H7 (cell line): Measurements from ENCODE around the gene NEK7. TPM values are rescaled to one million over a fixed set of nuclear protein-coding genes. Genes with fewer than 3 reads are reported as not detected.

ENCODE experiments used
- DNase-seq: peaks from one replicate; pipeline ENCODE4 v3.0.0; 2012
- H3K27me3 ChIP-seq: 2 replicates; pipeline ENCODE4 v1.6.0; 2011; ENCODE audit warnings: mild to moderate bottlenecking, low read length; ENCODE audit not compliant: control insufficient read depth, insufficient read depth
- H3K36me3 ChIP-seq: replicated peaks from 2 replicates; pipeline ENCODE4 v1.5.1; 2011; ENCODE audit warnings: low read length; ENCODE audit not compliant: control insufficient read depth, insufficient read depth
- H3K4me3 ChIP-seq: 2 replicates; pipeline ENCODE4 v1.5.1; 2011; ENCODE audit warnings: low read depth, mild to moderate bottlenecking, control low read depth, low read length, moderate library complexity; ENCODE audit not compliant: insufficient read depth
- total RNA-seq: library from RNA; depleted of rRNA; stranded (reverse); fragments of >200 nt; shearing (Covaris generic); gene quantifications from 2 replicates; pipeline ENCODE4 v1.2.3, GENCODE V29; 2014

NEK7 gene
- total RNA-seq, 1 experiment from 2014 or later: 20.3 TPM

GRCh38 chr1:198232378-198232777 lies 75.6 kb downstream of the NEK7 start:
- no peak for DNase-seq
- Histone ChIP-seq H3K27me3 (no peaks in the 10 kb centered on the region), H3K36me3 (no peaks in the 10 kb centered on the region), H3K4me3 (no peak overlapping the region)

- Histone ChIP-seq H3K36me3 (no peaks in the 10 kb centered on the region), H3K4me3 (no peak overlapping the region), H3K27me3 (no peaks in the 10 kb centered on the region)
- no peak for DNase-seq
Measured at GRCh38 chr1:198232940-198233675, 76.3 kb downstream of the NEK7 start.

GRCh38 chr1:198234520-198235251 lies 77.9 kb downstream of the NEK7 start:
- no peak overlapping the region for H3K4me3 ChIP-seq
- no peak for DNase-seq
- H3K36me3 ChIP-seq: no peaks in the 10 kb centered on the region
- no peaks in the 10 kb centered on the region for H3K27me3 ChIP-seq

DNA sequence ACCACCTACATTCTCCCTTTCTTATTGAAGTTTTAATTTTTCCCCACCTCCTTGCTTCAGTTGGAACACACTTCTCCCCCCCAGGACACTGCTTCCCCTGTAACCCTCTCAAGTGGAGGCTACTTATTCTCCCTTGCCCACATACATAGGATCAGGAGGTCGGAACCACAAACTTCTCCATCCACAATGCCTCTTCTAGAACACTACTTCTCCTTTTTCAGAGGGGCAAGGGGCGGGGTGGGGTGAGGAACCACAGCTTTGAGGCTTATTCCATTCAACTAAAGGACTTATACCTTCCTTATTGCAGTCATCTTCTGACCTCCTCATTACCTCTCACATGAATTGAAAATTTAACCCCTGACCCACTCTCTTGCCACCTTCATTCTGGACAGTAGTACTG lies 81.3 kb downstream of the NEK7 start:
- H3K36me3 ChIP-seq: no peaks in the 10 kb centered on the region
- no peak overlapping the region for H3K4me3 ChIP-seq
- no peak for DNase-seq
- H3K27me3 ChIP-seq: no peaks in the 10 kb centered on the region

DNA sequence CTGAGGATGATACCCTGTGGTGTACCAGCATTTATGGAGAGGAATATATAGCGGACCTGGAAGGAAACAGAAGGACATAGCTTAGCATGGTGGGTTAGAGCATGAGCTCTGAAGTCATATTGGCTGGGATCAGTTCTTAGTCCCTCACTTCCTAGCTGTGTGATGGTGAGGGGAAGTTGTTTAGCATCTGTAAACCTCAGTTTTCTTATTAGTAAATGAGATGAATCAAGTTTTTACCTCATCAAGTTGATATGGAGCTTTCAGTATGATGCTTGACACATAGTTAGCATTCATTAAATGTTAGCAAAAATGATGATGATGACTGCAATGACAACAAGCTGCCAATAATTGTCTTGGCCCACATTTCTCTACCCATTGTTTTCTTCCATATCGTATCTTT lies 84.8 kb downstream of the NEK7 start:
- DNase-seq: no peak
- Histone ChIP-seq H3K4me3 (no peak overlapping the region), H3K27me3 (no peaks in the 10 kb centered on the region), H3K36me3 (no peaks in the 10 kb centered on the region)

DNA sequence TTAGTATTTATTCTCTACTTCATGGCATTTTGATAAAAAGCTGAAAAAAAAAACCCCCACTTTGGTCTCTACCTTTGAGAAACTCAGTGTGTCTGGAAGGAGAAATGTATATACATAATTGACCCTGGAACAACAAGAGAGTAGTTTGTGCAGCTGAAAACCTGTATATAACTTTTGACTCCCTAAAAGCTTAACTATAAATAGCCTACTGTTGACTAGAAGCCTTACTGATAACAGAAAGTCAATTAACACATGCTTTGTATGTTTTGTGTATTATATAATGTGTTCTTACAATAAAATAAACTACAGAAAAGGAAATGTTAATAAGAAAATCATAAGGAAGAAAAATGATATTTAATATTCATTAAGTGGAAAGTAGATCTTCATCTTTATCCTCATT lies 88.0 kb downstream of the NEK7 start:
- Histone ChIP-seq H3K27me3 (no peaks in the 10 kb centered on the region), H3K4me3 (no peak overlapping the region), H3K36me3 (no peaks in the 10 kb centered on the region)
- no peak for DNase-seq

- H3K27me3 ChIP-seq: no peaks in the 10 kb centered on the region
- no peak for DNase-seq
- no peak overlapping the region for H3K4me3 ChIP-seq
- H3K36me3 ChIP-seq: no peaks in the 10 kb centered on the region
Measured at GRCh38 chr1:198245379-198245778, 88.6 kb downstream of the NEK7 start.

- Histone ChIP-seq H3K27me3 (no peaks in the 10 kb centered on the region), H3K4me3 (no peak overlapping the region), H3K36me3 (no peaks in the 10 kb centered on the region)
- peak; percentile 5 for DNase-seq
Measured at GRCh38 chr1:198246337-198246736, 89.5 kb downstream of the NEK7 start.

GRCh38 chr1:198253259-198253658 lies 96.5 kb downstream of the NEK7 start:
- Histone ChIP-seq H3K36me3 (no peaks in the 10 kb centered on the region), H3K4me3 (no peak overlapping the region), H3K27me3 (no peaks in the 10 kb centered on the region)
- no peak for DNase-seq

DNA sequence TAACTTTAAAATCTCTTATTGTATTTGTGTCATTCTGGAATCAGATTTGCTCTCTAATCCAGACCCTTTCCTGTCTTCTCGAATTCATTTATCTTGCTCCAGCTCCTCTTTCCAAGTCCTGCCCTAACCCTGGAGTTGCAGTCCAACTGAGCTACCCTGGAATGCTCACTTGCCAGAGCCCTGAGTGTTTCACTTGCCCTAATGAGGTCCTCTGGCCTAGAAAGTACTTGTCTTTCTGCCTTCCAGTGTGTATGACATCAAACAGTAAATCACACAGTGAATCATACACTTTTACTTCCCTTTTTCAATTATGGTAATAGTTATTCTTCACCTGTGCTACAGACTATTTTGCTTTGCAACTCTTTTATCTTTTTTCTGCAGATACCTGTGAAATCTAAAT lies 96.9 kb downstream of the NEK7 start:
- DNase-seq: no peak
- Histone ChIP-seq H3K4me3 (no peak overlapping the region), H3K27me3 (no peaks in the 10 kb centered on the region), H3K36me3 (no peaks in the 10 kb centered on the region)

- no peaks in the 10 kb centered on the region for H3K27me3 ChIP-seq
- H3K36me3 ChIP-seq: no peaks in the 10 kb centered on the region
- DNase-seq: no peak
- no peak overlapping the region for H3K4me3 ChIP-seq
Measured at GRCh38 chr1:198254521-198254920, 97.7 kb downstream of the NEK7 start.

DNA sequence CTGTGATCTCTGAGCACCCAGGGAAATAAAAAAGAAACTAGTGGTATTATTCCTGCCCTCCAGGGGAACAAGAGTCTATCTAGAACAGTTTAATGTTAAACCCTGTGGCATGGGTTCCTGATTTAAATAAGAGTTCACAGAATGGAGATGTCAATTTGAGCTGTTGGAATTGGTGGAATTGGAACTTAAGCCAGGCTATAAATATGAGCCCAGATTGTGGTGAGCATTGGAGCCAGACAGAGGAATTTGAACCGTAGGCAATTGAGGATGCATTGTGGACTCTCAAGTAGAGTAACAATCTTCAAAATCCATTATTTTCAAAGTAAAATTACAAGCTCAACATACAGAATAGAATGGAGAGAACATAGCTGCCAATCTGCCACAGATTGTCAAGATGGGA lies 98.2 kb downstream of the NEK7 start:
- DNase-seq: no peak
- Histone ChIP-seq H3K27me3 (no peaks in the 10 kb centered on the region; the same call in 1 of the 2 replicates), H3K4me3 (no peak overlapping the region), H3K36me3 (no peaks in the 10 kb centered on the region)

DNA sequence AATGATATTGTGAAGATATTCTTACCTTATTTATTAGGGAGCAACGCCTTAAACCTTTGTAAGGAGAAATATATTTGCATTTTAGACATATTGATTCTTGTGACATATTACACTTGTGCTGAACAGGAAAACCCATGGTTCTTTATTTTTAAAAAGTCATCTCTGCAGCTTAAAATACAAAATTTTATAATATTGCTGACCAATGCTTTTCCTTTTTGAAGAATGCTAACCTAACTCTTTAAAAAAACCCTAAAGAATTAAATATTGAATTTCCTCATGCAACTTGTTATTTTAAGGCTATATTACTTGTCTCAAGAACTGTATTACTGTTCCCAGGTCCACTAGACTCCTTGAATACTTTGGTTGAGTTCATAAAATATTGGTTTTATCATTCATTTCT lies 99.0 kb downstream of the NEK7 start:
- no peaks in the 10 kb centered on the region; the same call in 1 of the 2 replicates for H3K27me3 ChIP-seq
- H3K36me3 ChIP-seq: no peaks in the 10 kb centered on the region
- no peak overlapping the region for H3K4me3 ChIP-seq
- no peak for DNase-seq

DNA sequence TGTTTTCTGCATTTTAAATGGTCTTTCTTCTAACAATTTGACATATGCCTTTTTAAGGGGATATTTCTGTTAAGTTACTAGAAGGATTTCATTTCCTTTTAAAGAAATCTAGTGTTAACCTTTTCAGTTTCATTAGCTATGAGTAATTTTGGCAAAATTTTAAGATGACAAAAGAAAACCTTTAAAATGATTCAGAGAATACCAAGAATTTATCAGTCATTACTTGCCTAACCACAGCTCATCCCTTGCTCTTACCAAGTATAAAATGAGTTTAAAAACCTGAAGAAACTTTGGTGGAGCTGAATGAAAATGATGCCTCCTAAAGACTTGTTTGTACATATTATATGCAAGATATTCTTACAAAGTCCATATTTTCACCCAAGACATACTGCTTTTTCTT lies 101.7 kb downstream of the NEK7 start:
- DNase-seq: no peak
- no peaks in the 10 kb centered on the region; the same call in 1 of the 2 replicates for H3K27me3 ChIP-seq
- H3K36me3 ChIP-seq: no peaks in the 10 kb centered on the region
- H3K4me3 ChIP-seq: no peak overlapping the region

DNA sequence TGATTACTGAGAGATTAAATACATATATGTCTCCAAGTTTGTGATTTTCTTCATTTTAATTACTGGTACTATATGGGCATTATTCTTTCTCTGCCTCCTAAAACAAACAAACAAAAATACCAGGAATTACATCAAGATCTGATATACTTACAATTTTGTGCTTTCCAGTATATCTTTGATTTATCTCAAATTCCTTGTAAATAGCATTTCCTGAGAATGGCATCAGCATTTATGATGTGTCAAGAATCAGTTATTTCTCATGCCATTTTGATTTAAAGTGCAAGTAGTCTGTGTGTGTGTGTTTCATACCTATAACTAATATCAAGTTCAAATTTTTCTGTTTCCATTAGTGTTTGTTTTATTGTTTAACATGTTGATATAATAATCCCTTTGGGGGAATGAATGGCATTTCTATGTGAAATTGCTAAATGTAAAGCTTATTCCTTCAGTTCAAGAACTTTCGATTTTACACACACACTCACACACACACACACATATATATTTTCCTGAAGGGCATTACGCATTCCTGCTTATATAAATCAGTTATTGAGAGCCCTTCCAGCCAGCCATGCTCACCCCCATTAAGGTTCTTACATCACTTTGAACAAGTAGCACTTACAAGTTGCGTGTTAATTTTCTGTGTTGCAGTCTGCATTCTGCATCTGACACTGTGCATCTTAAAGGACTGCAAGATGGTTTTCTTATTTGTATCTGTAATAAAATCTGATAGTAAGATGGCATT lies 102.7 kb downstream of the NEK7 start:
- no peak for DNase-seq
- H3K27me3 ChIP-seq: no peaks in the 10 kb centered on the region; the same call in 1 of the 2 replicates
- H3K4me3 ChIP-seq: no peak overlapping the region
- H3K36me3 ChIP-seq: no peaks in the 10 kb centered on the region
